Hematopoietic multipotent progenitor cell treated with erythropoietin and hydrocortisone succinate and interleukin-3 and kit ligand, for 8 days (in vitro differentiated cells): ENCODE data around the gene GRHL3.

Experiments used
- DNase-seq: peaks from one replicate; pipeline ENCODE4 v3.0.0-alpha.2; 2015

The GRHL3 gene

GRCh38 chr1:24293392-24294227, 25.5 kb upstream of the GRHL3 start:
- DNase-seq, result no peak

GRCh38 chr1:24294228-24294672, 24.9 kb upstream of the GRHL3 start:
- no peak for DNase-seq

- no peak for DNase-seq
These were observed 24.3 kb upstream of the GRHL3 start for GRCh38 chr1:24294716-24295371.

GRCh38 chr1:24295535-24295934, 23.6 kb upstream of the GRHL3 start:
- DNase-seq, result no peak

- no peak for DNase-seq
These were observed 21.8 kb upstream of the GRHL3 start for GRCh38 chr1:24297187-24297851.

GRCh38 chr1:24297852-24298232, 21.3 kb upstream of the GRHL3 start:
- no peak for DNase-seq

GRCh38 chr1:24298606-24299005, 20.6 kb upstream of the GRHL3 start:
- no peak for DNase-seq

GRCh38 chr1:24299901-24300300, 19.3 kb upstream of the GRHL3 start:
- DNase-seq, result no peak

GRCh38 chr1:24300971-24301784, 18.0 kb upstream of the GRHL3 start:
- DNase-seq, result no peak

- DNase-seq, result no peak
These were observed 17.4 kb upstream of the GRHL3 start for GRCh38 chr1:24301785-24302175.

GRCh38 chr1:24302209-24302611, 16.9 kb upstream of the GRHL3 start:
- DNase-seq, result no peak

- DNase-seq, result no peak
These were observed 15.6 kb upstream of the GRHL3 start for GRCh38 chr1:24303600-24303999.

GRCh38 chr1:24304763-24305162, 14.4 kb upstream of the GRHL3 start:
- no peak for DNase-seq

GRCh38 chr1:24308365-24309015, 10.7 kb upstream of the GRHL3 start:
- no peak for DNase-seq

GRCh38 chr1:24309762-24310485, 9.2 kb upstream of the GRHL3 start:
- no peak for DNase-seq

GRCh38 chr1:24311234-24311633, 7.9 kb upstream of the GRHL3 start:
- no peak for DNase-seq

- no peak for DNase-seq
These were observed 7.4 kb upstream of the GRHL3 start for GRCh38 chr1:24311741-24312140.

- no peak for DNase-seq
These were observed 3.8 kb upstream of the GRHL3 start for GRCh38 chr1:24315391-24315790.

- DNase-seq, result no peak
These were observed 2.5 kb upstream of the GRHL3 start for GRCh38 chr1:24316645-24317044.

- no peak for DNase-seq
These were observed 2.1 kb upstream of the GRHL3 start for GRCh38 chr1:24317081-24317480.

- DNase-seq, result no peak
These were observed 1.1 kb upstream of the GRHL3 start for GRCh38 chr1:24317956-24318614.
